HG03457 (cell line): Measurements from ENCODE around the gene SPON2.
A peak's percentile ranks its signal among the peaks of the same experiment; 100 is the strongest.

Experiments used
- ATAC-seq: cut with Tn5 transposase; IDR thresholded peaks from one replicate; pipeline ENCODE4 v1.9.1; 2021; ENCODE audit warnings: moderate number of reproducible peaks; ENCODE audit not compliant: unreplicated experiment

SPON2 gene

GRCh38 chr4:1172228-1172851, at the start of gene SPON2:
Gene SPON2 (minus strand): TSS chr4:1172583.
- no peak for ATAC-seq

- no peak for ATAC-seq
Measured at GRCh38 chr4:1221155-1221870, 48.9 kb upstream of the SPON2 start.

- ATAC-seq, result no peak
Measured at GRCh38 chr4:1220566-1220965, 48.2 kb upstream of the SPON2 start.

- no peak for ATAC-seq
Measured at GRCh38 chr4:1219566-1219950, 47.2 kb upstream of the SPON2 start.

- peak; percentile 53 for ATAC-seq
Measured at GRCh38 chr4:1218634-1219565, 46.5 kb upstream of the SPON2 start.

GRCh38 chr4:1217366-1217765, 45.0 kb upstream of the SPON2 start:
- no peak for ATAC-seq

- no peak for ATAC-seq
Measured at GRCh38 chr4:1216869-1217294, 44.5 kb upstream of the SPON2 start.

GRCh38 chr4:1216076-1216614, 43.8 kb upstream of the SPON2 start:
- no peak for ATAC-seq

GRCh38 chr4:1215141-1216075, 43.0 kb upstream of the SPON2 start:
- no peak for ATAC-seq

- no peak for ATAC-seq
Measured at GRCh38 chr4:1214101-1215095, 42.0 kb upstream of the SPON2 start.

GRCh38 chr4:1213336-1213995, 41.1 kb upstream of the SPON2 start:
- ATAC-seq, result no peak

- no peak for ATAC-seq
Measured at GRCh38 chr4:1212546-1213335, 40.4 kb upstream of the SPON2 start.

- no peak for ATAC-seq
Measured at GRCh38 chr4:1211891-1212545, 39.6 kb upstream of the SPON2 start.

GRCh38 chr4:1211371-1211770, 39.0 kb upstream of the SPON2 start:
- no peak for ATAC-seq

- ATAC-seq, result no peak
Measured at GRCh38 chr4:1210971-1211370, 38.6 kb upstream of the SPON2 start.

- no peak for ATAC-seq
Measured at GRCh38 chr4:1210241-1210841, 38.0 kb upstream of the SPON2 start.

- no peak for ATAC-seq
Measured at GRCh38 chr4:1209821-1210220, 37.4 kb upstream of the SPON2 start.
